Vagina (tissue), 2 donors: ENCODE measurements around the gene UBN1.

Experiments used
- POLR2AphosphoS5 ChIP-seq, 2 donors: sonication (generic); formaldehyde crosslinking; IDR thresholded peaks; one replicate each; pipeline ENCODE4 v1.9.0; 2017; ENCODE audit warnings: antibody characterized with exemption in 2 of 2, mild to moderate bottlenecking in 2 of 2, low read depth in 1 of 2; ENCODE audit not compliant: insufficient read depth in 1 of 2
- TF ChIP-seq, protein P1 (sequence below), 3 experiments: fragments of 450-650 bp in 2 of 3; fragments of 200-600 bp in 1 of 3; sonication (generic) in 1 of 3; IDR thresholded peaks; one replicate each; pipeline ENCODE4 v1.5.1; 2017 to 2019; ENCODE audit warnings: antibody characterized with exemption in 3 of 3, mild to moderate bottlenecking in 2 of 3, moderate library complexity in 2 of 3

DNA sequence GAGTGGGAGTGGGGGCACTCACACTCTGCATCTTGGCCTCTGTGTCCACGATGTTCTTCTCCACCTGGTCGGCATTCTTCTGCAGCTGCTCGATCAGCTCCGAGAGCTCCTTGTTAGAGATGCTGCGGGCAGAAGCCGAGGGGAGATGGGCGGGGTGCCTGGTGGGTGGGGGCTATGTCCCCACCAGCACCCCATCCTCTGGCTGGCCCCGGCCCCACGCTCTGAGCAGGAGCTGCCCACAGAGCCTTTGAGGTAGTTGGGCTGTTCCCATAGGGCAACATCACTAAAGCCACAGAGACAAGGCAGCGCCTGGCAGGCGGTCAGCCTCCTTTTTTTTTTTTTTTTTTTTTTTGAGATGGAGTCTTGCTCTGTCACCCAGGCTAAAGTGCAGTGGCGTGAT, 63.5 kb downstream of the UBN1 start:
- TF ChIP-seq, protein P1, sequence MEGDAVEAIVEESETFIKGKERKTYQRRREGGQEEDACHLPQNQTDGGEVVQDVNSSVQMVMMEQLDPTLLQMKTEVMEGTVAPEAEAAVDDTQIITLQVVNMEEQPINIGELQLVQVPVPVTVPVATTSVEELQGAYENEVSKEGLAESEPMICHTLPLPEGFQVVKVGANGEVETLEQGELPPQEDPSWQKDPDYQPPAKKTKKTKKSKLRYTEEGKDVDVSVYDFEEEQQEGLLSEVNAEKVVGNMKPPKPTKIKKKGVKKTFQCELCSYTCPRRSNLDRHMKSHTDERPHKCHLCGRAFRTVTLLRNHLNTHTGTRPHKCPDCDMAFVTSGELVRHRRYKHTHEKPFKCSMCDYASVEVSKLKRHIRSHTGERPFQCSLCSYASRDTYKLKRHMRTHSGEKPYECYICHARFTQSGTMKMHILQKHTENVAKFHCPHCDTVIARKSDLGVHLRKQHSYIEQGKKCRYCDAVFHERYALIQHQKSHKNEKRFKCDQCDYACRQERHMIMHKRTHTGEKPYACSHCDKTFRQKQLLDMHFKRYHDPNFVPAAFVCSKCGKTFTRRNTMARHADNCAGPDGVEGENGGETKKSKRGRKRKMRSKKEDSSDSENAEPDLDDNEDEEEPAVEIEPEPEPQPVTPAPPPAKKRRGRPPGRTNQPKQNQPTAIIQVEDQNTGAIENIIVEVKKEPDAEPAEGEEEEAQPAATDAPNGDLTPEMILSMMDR (IDR thresholded peaks at IDR 0.05): no peak
- no peak for TF ChIP-seq POLR2AphosphoS5 (IDR thresholded peaks at IDR 0.05; ENCODE audit: insufficient read depth in 1 of 2, low read depth in 1 of 2)
